Measurements from ENCODE around the gene GCK.

DNA sequence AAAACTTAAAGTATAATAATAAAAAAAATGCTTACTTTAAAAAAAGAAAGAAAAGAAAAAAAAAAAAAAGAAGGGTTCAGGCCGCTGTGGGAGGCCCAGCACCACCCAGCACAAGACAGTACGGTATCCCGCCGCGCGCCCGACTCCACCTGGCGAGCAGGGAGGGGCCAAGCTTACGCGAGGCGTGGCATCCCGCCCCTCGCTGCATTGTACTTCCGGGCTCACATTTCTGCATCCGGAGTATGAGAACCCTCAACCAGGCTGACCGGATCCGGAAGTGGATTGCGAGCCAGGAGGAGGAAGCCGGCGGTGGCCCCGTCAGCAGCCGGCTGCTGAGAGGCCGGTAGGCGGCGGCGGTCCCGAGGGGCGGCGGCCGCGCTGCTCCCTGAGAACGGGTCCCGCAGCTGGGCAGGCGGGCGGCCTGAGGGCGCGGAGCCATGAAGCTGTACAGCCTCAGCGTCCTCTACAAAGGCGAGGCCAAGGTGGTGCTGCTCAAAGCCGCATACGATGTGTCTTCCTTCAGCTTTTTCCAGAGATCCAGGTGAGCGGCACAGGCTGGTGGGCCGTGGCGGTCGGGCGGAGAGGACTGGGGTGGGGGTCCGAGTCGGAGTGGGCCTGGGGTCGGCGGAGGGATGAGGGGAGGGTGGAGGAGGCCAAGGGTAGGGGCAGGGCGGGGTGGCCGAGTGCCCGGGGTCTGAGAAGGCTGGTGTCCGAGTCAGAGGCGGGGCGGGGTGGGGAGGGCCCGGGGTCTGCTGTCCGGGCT lies 11.6 kb upstream of the GCK start, which contains the start of gene YKT6:
- TF ChIP-seq, protein P1, sequence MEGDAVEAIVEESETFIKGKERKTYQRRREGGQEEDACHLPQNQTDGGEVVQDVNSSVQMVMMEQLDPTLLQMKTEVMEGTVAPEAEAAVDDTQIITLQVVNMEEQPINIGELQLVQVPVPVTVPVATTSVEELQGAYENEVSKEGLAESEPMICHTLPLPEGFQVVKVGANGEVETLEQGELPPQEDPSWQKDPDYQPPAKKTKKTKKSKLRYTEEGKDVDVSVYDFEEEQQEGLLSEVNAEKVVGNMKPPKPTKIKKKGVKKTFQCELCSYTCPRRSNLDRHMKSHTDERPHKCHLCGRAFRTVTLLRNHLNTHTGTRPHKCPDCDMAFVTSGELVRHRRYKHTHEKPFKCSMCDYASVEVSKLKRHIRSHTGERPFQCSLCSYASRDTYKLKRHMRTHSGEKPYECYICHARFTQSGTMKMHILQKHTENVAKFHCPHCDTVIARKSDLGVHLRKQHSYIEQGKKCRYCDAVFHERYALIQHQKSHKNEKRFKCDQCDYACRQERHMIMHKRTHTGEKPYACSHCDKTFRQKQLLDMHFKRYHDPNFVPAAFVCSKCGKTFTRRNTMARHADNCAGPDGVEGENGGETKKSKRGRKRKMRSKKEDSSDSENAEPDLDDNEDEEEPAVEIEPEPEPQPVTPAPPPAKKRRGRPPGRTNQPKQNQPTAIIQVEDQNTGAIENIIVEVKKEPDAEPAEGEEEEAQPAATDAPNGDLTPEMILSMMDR (conservative IDR thresholded peaks at IDR 0.05 in 1 of 2, IDR thresholded peaks at IDR 0.05 in 1 of 2; ENCODE audit: extremely low read depth in 1 of 2, insufficient read depth in 1 of 2, low read depth in 1 of 2, low read length in 2 of 2), result peak; percentile 15 to 65
- TF ChIP-seq EZH2 (IDR thresholded peaks at IDR 0.05; ENCODE audit: borderline replicate concordance, low read length), result no peak

Data from mammary epithelial cell (primary cell).